Activated CD4-positive, alpha-beta T cell treated with anti-CD3 and anti-CD28 coated beads, Interleukin-2, amount 50 U/mL, for 48 hours (primary cell): ENCODE measurements around the gene SNORC.

Source experiments
- DNase-seq, 2 experiments: peaks; one replicate each; pipeline ENCODE4 v3.0.0-alpha.2; 2020

The SNORC gene

GRCh38 chr2:232927793-232928550 lies 57.9 kb downstream of the SNORC start:
- no peak for DNase-seq
